Fibroblast of skin of right quadriceps (primary cell): ENCODE results near the gene VEGFC.

Source experiments
- DNase-seq: peaks from one replicate; pipeline ENCODE4 v3.0.0-alpha.2; 2013

Gene VEGFC

GRCh38 chr4:176671532-176671931, 121.2 kb downstream of the VEGFC start:
- DNase-seq = no peak

DNA sequence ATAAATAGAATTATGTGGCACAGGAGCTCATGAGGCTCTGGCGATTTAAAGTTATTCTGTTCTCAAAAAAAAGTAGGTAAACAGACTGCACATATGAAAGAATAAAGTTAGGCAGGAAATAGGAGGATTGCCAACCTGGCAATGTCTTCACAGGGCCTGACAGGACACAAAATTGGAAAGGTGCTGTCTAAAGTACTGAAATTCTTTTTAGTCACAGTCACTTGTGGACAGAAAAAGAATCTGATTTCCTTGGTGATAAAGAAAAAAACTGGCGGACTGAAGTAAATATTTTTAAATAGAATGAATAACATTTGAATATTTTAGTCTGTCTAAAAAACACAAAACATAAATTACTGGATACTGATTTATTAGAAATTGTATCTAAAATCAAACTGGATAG, 124.4 kb downstream of the VEGFC start:
- no peak for DNase-seq

DNA sequence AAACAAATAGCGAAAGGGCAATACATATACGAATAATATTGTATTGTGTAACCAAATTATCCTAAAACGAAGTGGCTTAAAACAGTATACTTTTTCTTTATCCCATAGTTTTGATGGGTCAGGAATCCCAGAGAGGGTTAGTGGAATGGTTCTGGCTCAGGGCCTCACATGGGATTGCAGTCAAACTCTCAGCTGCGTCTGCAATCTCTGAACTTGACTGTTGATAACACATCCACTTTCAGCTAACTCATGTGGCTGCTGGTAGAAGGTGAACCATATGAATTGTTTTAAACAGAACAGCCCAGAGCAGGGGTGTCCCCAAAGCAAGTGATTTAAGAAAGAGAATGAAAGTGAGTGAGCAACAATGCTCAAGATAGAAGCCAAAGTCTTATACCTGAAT, 127.8 kb downstream of the VEGFC start:
- DNase-seq = no peak

DNA sequence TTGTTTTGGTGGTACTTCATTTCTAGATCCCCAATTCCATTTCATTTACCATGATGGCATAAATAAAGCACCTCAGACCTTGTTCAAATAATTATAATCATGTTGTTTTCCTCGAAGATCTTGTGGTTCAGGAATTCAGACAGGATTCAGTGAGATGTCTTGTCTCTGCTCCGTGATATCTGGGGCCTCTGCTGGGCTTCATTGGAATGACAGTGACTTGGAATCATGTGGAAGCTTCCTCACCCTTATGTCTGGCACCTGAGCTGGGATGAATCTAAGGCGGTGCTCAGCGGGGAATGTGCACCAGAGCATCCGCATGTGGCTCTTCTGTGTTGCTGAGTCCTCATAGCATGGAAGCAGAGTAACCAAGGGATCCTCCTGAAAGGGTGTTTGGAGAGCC, 132.2 kb downstream of the VEGFC start:
- DNase-seq = no peak

- no peak for DNase-seq
Measured at GRCh38 chr4:176656108-176656507, 136.6 kb downstream of the VEGFC start.

- DNase-seq = no peak
Measured at GRCh38 chr4:176654565-176655216, 138.0 kb downstream of the VEGFC start.

DNA sequence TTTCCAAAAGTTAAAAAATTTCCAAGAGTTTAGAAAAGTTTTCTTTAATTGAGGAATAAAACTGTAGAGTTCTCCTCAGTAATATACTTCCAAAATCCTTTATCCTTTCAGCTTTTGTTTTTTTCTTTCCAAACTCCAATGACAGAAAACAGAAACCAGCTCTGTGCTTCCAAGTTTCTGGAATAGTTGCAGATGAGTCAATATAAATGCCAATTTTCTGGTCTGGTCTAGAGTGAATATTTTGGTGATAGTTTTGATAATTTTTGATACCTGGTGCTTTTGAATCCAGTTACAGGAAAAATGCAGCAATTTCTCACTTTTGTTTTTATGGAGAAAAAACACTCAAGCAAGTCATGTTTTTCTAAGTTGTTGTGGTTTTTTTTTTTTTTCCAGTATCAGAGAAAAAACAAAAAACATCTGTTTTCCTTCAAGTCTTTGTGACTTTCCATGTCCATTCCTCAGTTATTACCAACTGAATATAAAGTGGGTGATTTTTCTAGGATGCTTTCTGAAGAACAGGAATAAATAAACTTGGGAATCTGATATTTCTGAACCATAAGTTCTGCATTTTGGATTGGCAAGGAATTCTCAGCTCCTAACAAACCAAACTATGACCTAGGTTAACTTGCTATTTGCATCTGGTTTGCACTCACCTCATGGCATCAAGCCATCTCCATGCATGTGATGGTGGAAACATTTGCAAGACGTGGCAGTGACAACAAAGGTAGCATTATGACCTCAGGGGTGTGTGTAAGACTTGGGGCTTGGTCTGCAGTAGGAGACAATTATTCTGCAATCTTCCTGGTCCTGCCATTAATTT, 139.1 kb downstream of the VEGFC start:
- DNase-seq = no peak

DNA sequence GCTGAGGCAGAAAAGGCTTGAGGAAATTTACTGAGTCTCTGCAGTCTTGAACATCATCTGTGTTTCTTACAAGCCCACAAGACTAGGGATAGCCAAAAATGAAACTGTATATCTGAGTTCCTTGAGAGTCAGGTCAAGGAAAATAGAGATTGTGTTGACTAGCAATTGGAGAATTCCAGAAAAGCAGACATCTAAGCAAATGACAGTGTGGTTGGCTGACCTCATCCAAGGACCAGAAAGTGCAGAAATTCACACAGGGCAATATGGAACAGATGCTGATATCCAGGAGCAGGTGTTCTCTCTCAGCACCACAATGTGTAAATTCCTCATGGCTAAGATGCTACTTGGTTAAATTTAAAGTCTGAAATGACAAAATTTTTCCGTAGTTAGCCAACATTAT, 146.4 kb downstream of the VEGFC start:
- no peak for DNase-seq

GRCh38 chr4:176645246-176645960, 147.3 kb downstream of the VEGFC start:
- DNase-seq = no peak

- no peak for DNase-seq
Measured at GRCh38 chr4:176642472-176642871, 150.2 kb downstream of the VEGFC start.

DNA sequence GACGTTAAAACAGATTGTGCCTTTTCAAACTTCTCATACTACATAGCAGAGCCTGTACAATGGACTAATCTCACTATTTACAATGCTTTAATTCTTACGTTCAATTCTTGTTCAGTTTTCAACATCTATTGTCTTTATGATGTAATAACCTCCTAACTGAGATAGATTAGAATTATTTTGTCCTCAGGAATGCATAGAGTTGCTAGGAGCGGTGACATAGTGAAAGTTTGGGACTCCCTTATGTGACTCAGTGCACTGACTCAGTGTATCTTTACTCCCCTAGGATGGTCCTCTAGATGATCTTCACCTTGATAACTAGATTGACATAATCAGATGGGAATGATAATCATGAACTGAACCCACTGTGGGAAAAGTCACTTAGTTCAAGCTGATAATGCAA, 151.5 kb downstream of the VEGFC start:
- peak; percentile 44 for DNase-seq

DNA sequence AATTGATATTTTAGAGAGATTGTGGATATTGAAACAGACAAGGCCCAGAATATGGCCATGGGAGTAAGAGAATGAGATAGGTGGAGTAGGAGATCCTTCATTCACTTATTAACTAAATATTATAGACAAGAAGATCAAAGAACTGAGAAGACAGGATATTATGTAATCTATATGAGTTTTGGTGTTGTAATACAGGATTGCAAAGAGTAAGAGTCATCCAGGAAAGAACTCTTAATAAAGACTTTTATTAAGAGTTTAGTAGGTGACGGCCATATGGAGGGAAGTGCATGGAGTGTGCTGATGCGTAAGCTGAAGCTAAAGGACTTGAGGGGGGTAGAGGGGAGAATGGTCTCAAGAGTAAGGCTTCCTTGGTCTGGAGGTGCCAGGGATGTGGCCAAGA, 153.7 kb downstream of the VEGFC start:
- DNase-seq = peak; percentile 29

- DNase-seq = no peak
Measured at GRCh38 chr4:176636292-176636691, 156.4 kb downstream of the VEGFC start.

GRCh38 chr4:176635372-176636261, 157.1 kb downstream of the VEGFC start:
- DNase-seq = peak; percentile 78
